ENCODE data around the gene PRKCB.
"Not testable (repeated sequence)": the region's sequence is repeated elsewhere in the genome, so short reads cannot be mapped to it uniquely, and the experiment has no call there.

Gene PRKCB

DNA sequence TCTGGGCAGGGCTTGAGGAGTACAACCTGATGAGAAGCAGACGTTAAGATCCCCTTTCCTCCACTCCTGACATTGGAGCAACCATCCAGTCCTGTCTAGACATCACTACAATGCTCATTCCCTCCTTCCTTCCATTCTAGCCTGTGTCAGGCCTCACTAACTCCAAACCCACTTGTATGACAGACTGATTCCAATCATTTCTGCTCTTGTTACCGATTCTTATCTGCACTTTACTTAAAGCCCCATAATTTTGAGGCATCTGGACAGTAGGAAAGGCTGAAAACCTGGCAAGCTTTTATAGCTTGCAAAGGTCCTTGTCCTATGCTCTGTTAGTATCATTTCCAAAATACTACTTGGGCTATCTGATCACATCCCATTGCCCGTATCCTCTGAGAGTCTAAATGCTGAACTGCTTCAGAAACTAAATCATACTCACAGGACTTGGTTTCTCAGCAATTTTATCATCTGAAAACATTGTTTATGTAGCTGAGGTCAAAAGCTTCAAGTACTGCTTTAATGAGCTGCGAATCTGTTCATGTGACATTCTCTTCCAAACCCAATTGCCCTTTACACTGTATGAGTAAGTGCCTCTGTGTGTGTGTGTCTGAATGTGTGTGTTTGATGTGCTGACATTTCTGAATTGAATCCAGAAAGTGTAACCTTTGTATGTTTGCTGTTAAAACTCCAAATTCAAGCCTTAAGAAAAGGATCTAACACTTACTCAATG, 363.2 kb downstream of the PRKCB start:
- in situ Hi-C loops (cut with MboI; ENCODE audit: low sequenced_read_pairs), result no loop called here

- in situ Hi-C loops (cut with MboI; ENCODE audit: low sequenced_read_pairs), result no loop called here
Observed at GRCh38 chr16:24203675-24204074, 367.9 kb downstream of the PRKCB start.

DNA sequence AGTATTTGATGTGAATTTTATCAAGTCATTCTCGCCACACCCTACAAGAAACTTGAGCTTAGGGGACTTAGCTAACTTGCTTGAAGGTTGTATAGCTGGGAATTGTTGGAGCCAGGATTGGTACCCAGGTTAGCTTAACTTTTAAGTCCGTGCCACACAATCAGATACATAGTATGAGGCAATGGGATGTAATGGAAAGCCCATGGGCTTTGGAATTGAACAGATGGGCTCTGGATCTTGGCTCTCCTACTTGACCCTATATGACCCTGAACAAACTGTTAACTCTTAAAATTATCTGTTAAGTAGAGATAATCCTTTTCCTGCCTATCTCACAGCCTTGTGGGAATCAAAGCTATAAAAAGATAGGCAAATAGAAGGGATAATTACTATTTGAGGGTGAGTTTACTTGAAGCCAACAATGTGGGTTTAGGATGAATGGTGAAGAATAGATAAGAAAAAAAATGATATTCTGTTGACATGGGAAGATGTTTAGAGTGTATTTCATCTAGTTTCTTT, 368.4 kb downstream of the PRKCB start:
- in situ Hi-C loops (cut with MboI; ENCODE audit: low sequenced_read_pairs), result no loop called here

DNA sequence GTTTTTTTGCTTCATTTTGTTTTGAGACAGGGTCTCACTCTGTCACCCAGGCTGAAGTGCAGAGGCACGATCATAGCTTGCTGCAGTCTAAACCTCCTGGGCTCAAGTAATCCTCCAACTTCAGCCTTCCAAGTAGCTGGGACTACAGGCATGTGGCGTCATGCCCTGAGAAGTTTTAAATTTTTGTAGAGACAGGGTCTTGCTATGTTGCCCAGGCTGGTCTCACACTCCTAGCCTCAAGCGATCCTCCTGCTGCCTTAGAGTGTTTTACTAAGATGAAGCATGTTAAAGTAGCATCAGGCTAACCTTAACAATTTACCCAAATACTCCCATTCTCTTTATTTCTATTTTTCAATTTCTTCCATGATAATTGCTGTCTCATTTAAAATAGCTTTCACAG, 371.1 kb downstream of the PRKCB start:
- in situ Hi-C loops (cut with MboI; ENCODE audit: low sequenced_read_pairs), result no loop called here

- in situ Hi-C loops (cut with MboI; ENCODE audit: low sequenced_read_pairs), result no loop called here
Observed at GRCh38 chr16:24208710-24209109, 372.9 kb downstream of the PRKCB start.

- in situ Hi-C loops (cut with MboI; ENCODE audit: low sequenced_read_pairs), result no loop called here
Observed at GRCh38 chr16:24214992-24215391, 379.2 kb downstream of the PRKCB start.

- in situ Hi-C loops (cut with MboI; ENCODE audit: low sequenced_read_pairs), result no loop called here
Observed at GRCh38 chr16:24216961-24217360, 381.2 kb downstream of the PRKCB start.

GRCh38 chr16:24217461-24217860, 381.7 kb downstream of the PRKCB start:
- in situ Hi-C loops (cut with MboI; ENCODE audit: low sequenced_read_pairs), result no loop called here

GRCh38 chr16:24218299-24218698, 382.5 kb downstream of the PRKCB start:
- in situ Hi-C loops (cut with MboI; ENCODE audit: low sequenced_read_pairs), result no loop called here

GRCh38 chr16:24221219-24221618, 385.4 kb downstream of the PRKCB start:
- in situ Hi-C loops (cut with MboI; ENCODE audit: low sequenced_read_pairs), result no loop called here

DNA sequence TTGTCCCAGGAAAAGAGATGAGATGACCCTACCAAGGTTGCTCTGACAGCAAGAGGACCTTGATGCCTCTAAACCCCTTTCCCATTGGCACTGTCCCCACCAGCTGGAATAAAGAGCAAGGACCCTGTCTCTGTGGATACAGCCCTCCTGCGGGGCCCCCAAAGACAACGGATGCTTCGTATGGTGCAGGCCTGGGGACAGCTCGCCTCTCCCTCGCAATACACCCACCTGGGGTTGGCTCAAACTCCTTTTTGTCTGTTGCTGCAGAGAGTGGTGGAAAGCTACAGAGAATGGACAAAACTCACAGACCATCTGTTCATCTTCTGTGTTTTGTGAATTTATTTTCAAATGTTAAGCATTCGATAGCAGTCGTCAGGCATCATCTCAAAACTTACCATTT, 392.7 kb downstream of the PRKCB start:
- in situ Hi-C loops (cut with MboI; ENCODE audit: low sequenced_read_pairs), result no loop called here

- in situ Hi-C loops (cut with MboI; ENCODE audit: low sequenced_read_pairs), result no loop called here
Observed at GRCh38 chr16:24232936-24233335, 397.2 kb downstream of the PRKCB start.

- in situ Hi-C loops (cut with MboI; ENCODE audit: low sequenced_read_pairs), result no loop called here
Observed at GRCh38 chr16:24234737-24235136, 399.0 kb downstream of the PRKCB start.

DNA sequence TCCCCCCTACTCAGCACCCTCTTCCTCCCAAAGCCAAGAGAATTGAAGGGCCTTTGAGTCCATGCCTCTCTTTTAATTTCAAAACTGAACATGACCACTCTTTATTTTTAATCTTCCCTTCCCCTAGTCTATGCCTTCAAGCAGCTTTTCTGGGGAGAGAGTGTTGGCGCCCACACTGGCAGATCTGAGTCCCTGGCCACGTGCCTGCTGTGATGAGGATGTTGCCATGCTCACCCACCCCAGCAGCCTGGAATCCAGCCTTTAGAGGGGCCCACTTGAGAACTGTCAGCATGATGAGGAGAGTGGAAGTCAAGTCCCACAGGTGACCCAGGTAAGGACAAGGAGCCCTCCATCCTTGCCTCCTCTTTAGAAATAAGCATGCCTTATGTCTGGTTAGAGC, 400.0 kb downstream of the PRKCB start:
- in situ Hi-C loops (cut with MboI; ENCODE audit: low sequenced_read_pairs), result no loop called here

DNA sequence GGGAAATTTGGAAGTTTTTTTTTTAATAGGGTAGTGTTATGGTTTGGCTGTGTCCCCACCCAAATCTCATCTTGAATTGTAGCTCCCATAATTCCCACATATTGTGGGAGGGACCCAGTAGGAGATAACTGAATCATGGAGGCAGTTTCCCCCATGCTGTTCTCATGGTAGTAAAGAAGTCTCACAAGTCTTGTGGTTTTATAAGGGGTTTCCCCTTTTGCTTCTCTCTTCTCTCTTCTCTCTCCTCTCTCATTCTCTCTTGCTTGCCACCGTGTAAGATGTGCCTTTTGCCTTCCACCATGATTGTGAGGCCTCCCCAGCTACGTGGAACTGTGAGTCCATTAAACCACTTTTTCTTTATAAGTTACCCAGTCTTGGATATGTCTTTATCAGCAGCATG, 403.1 kb downstream of the PRKCB start:
- in situ Hi-C loops (cut with MboI; ENCODE audit: low sequenced_read_pairs), result not testable (repeated sequence)

DNA sequence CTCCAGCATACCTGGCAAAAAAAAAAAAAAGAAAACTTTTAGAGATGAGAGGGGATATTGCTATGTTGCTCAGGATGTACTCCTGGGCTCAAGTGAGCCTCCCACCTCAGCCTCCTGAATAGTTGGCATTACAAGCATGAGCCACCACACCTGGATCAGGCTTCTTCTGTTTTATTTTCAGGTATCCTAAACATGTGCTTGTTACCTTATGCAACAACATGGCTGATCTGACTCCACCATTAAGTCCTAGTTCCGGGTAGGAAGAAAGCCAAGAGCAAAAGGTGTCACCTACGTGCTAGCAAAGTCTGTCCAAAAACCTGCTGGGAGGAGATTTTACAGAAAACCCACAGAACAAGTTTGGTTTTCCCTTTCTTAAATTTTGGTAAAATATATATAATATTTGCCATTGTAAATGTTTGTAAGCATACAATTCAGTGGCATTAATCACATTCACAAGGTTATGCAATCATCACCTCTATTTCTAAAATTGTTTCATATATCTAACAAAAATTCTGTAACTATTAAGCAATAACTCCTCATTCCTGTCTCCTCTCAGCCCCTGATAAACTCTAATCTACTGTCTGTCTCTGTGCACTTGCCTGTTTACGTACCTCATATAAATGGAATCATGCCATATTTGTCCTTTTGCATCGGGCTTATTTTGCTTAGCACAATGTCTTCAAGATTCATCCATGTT, 411.3 kb downstream of the PRKCB start:
- in situ Hi-C loops (cut with MboI; ENCODE audit: low sequenced_read_pairs), result no loop called here

- in situ Hi-C loops (cut with MboI; ENCODE audit: low sequenced_read_pairs), result loop anchor here (25.0 kb wide), 1 partner anchor 516 kb away; no protein-coding TSS in a partner anchor
Observed at GRCh38 chr16:24253192-24253591, 417.4 kb downstream of the PRKCB start.

- in situ Hi-C loops (cut with MboI; ENCODE audit: low sequenced_read_pairs), result loop anchor here (25.0 kb wide), 1 partner anchor 518 kb away; no protein-coding TSS in a partner anchor
Observed at GRCh38 chr16:24255456-24256371, 419.9 kb downstream of the PRKCB start, which contains the start of gene CACNG3. Gene CACNG3 (plus strand): TSS chr16:24256335. CDS start chr16:24256755, 420 bp downstream.

DNA sequence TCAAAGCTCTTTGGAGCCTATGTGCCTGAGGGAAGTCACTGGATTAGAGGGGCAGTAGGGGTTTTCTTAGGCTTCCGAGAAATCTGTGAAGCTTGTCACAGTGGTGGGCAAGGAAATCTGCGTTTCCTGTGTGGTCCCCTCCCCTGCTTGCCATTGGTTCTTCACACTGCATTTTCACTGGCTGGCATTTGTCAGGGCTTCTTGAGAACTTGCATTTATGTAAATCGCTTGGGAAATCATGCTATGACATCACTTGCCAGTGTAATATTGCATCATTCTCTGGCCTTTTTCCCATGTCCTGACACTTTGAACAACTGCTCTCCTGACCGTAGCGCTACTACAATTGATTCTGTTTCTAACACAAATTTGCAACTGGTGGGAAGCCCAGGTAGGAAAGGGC, 422.2 kb downstream of the PRKCB start:
- in situ Hi-C loops (cut with MboI; ENCODE audit: low sequenced_read_pairs), result loop anchor here (25.0 kb wide), 1 partner anchor 521 kb away; no protein-coding TSS in a partner anchor

GRCh38 chr16:24258791-24259190, 423.0 kb downstream of the PRKCB start:
- in situ Hi-C loops (cut with MboI; ENCODE audit: low sequenced_read_pairs), result loop anchor here (25.0 kb wide), 1 partner anchor 521 kb away; no protein-coding TSS in a partner anchor

- in situ Hi-C loops (cut with MboI; ENCODE audit: low sequenced_read_pairs), result loop anchor here (25.0 kb wide), 1 partner anchor 526 kb away; no protein-coding TSS in a partner anchor
Observed at GRCh38 chr16:24262816-24263215, 427.0 kb downstream of the PRKCB start.

Data from HL-60/S4 (cell line).